ENCODE results near the gene EIF3D. TPM values are rescaled to one million over a fixed set of nuclear protein-coding genes. Genes with fewer than 3 reads are reported as not detected.

EIF3D gene
- total and polyA plus RNA-seq, 2 of the 13 experiments (the other 11 are each of a cell fraction or from before 2014, with no cell fraction given), result 118 to 274 TPM

DNA sequence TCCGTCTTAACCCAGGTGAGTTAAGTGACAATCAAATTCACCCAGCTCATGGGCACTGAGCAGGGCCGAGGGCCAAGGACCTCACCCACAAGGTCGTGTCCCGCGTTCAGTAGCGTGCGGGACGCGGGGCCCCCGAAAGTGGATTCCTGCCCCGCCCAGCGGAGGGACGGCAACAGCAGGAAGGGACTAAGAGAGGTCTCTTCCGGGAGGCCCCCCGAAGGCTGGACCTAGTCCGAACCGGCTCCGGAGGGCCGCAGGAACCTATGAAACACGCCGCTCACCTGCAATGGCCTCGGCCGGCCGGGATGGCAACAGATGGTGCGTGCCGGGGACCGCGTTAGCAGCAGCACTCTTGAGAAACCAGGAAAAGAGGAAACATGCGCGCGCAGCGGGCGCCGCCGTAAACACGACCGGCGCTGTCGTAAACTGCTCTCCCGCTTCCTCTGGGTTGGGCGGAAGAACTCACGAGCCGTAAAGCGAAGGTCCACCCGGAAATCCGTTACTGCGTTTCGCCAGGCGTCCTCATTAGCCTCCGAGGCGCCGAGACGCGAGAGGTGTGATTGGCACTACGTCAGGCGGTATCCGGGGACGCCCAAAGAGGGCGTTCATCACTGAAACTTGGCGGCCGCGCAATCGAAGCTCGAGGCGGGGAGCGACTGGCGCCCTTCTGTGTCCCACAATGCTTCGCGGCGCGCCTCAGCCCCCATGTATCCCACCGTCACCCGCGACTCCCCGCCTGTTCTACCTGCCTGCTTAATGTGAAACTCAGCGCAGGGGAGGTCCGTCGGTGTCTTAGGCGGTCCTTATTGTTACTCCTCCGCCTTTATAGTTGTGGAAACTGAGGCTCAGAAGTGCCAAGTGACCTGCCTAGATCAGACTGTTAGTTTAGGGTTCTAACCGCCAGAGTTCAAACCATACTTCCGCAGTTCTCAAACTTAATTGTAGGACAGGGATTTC is at the start of gene EIF3D (continued):
- TF ChIP-seq, protein P1, sequence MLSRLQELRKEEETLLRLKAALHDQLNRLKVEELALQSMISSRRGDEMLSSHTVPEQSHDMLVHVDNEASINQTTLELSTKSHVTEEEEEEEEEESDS (CRISPR knock-in tag; IDR thresholded peaks at IDR 0.05; ENCODE audit: borderline replicate concordance), result no peak
- no peak for TF ChIP-seq KLF9 (CRISPR knock-in tag; IDR thresholded peaks at IDR 0.05; ENCODE audit: low read depth)
- TF ChIP-seq HNF4A (CRISPR knock-in tag; IDR thresholded peaks at IDR 0.05), result peak; percentile 48; the same call in 1 of the 2 replicates
- TF ChIP-seq SETDB1 (CRISPR knock-in tag; IDR thresholded peaks at IDR 0.05; ENCODE audit: borderline replicate concordance), result no peak
- TF ChIP-seq, protein P2, sequence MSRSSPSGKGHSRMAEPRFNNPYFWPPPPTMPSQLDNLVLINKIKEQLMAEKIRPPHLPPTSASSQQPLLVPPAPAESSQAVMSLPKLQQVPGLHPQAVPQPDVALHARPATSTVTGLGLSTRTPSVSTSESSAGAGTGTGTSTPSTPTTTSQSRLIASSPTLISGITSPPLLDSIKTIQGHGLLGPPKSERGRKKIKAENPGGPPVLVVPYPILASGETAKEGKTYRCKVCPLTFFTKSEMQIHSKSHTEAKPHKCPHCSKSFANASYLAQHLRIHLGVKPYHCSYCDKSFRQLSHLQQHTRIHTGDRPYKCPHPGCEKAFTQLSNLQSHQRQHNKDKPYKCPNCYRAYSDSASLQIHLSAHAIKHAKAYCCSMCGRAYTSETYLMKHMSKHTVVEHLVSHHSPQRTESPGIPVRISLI (CRISPR knock-in tag; IDR thresholded peaks at IDR 0.05; ENCODE audit: borderline replicate concordance), result peak; percentile 50; the same call in 1 of the 2 replicates
- no peak for TF ChIP-seq ZNF253 (CRISPR knock-in tag; IDR thresholded peaks at IDR 0.05; ENCODE audit: borderline replicate concordance)
- no peak for TF ChIP-seq TOPORS (CRISPR knock-in tag; IDR thresholded peaks at IDR 0.05)
- no peak for TF ChIP-seq ZNF83 (CRISPR knock-in tag; IDR thresholded peaks at IDR 0.05; ENCODE audit: borderline replicate concordance)
- peak; percentile 62; the same call in 1 of the 2 replicates for TF ChIP-seq ZNF205 (CRISPR knock-in tag; IDR thresholded peaks at IDR 0.05)
- TF ChIP-seq, protein P3, sequence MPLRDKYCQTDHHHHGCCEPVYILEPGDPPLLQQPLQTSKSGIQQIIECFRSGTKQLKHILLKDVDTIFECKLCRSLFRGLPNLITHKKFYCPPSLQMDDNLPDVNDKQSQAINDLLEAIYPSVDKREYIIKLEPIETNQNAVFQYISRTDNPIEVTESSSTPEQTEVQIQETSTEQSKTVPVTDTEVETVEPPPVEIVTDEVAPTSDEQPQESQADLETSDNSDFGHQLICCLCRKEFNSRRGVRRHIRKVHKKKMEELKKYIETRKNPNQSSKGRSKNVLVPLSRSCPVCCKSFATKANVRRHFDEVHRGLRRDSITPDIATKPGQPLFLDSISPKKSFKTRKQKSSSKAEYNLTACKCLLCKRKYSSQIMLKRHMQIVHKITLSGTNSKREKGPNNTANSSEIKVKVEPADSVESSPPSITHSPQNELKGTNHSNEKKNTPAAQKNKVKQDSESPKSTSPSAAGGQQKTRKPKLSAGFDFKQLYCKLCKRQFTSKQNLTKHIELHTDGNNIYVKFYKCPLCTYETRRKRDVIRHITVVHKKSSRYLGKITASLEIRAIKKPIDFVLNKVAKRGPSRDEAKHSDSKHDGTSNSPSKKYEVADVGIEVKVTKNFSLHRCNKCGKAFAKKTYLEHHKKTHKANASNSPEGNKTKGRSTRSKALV (CRISPR knock-in tag; IDR thresholded peaks at IDR 0.05), result no peak; the same call in 1 of the 2 replicates
- TF ChIP-seq, protein P4, sequence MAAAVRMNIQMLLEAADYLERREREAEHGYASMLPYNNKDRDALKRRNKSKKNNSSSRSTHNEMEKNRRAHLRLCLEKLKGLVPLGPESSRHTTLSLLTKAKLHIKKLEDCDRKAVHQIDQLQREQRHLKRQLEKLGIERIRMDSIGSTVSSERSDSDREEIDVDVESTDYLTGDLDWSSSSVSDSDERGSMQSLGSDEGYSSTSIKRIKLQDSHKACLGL (CRISPR knock-in tag; IDR thresholded peaks at IDR 0.05), result peak; percentile 89; the same call in 1 of the 2 replicates
- TF ChIP-seq, protein P5, sequence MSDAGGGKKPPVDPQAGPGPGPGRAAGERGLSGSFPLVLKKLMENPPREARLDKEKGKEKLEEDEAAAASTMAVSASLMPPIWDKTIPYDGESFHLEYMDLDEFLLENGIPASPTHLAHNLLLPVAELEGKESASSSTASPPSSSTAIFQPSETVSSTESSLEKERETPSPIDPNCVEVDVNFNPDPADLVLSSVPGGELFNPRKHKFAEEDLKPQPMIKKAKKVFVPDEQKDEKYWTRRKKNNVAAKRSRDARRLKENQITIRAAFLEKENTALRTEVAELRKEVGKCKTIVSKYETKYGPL (CRISPR knock-in tag; IDR thresholded peaks at IDR 0.05), result no peak
- peak; percentile 95; the same call in 1 of the 2 replicates for TF ChIP-seq ELF4 (CRISPR knock-in tag; IDR thresholded peaks at IDR 0.05; ENCODE audit: borderline replicate concordance)
- TF ChIP-seq NR1H2 (CRISPR knock-in tag; IDR thresholded peaks at IDR 0.05; ENCODE audit: borderline replicate concordance, low read depth), result no peak
- TF ChIP-seq SP4 (CRISPR knock-in tag; IDR thresholded peaks at IDR 0.05), result peak; percentile 85
- TF ChIP-seq MBNL3 (CRISPR knock-in tag; conservative IDR thresholded peaks at IDR 0.05), result no peak
- TF ChIP-seq ZNF557 (CRISPR knock-in tag; IDR thresholded peaks at IDR 0.05), result peak; percentile 36; the same call in 1 of the 2 replicates
- peak; percentile 43 for TF ChIP-seq SRY (CRISPR knock-in tag; IDR thresholded peaks at IDR 0.05)
- no peak for TF ChIP-seq ZNF878 (CRISPR knock-in tag; IDR thresholded peaks at IDR 0.05)
- TF ChIP-seq, protein P6, sequence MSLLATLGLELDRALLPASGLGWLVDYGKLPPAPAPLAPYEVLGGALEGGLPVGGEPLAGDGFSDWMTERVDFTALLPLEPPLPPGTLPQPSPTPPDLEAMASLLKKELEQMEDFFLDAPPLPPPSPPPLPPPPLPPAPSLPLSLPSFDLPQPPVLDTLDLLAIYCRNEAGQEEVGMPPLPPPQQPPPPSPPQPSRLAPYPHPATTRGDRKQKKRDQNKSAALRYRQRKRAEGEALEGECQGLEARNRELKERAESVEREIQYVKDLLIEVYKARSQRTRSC (CRISPR knock-in tag; IDR thresholded peaks at IDR 0.05; ENCODE audit: low read depth), result no peak
- TF ChIP-seq ZNF335 (CRISPR knock-in tag; IDR thresholded peaks at IDR 0.05), result peak; percentile 93
- no peak for TF ChIP-seq IRX3 (CRISPR knock-in tag; IDR thresholded peaks at IDR 0.05; ENCODE audit: borderline replicate concordance, low read depth)
- 0 out of 2 replicates have a peak, but pooled peaks have one; percentile 31 for TF ChIP-seq TP53 (CRISPR knock-in tag; conservative IDR thresholded peaks at IDR 0.05)
- no peak for TF ChIP-seq MED13 (CRISPR knock-in tag; IDR thresholded peaks at IDR 0.05)
- TF ChIP-seq ZMYM2 (CRISPR knock-in tag; IDR thresholded peaks at IDR 0.05), result no peak
